Middle frontal gyrus (tissue), 1 donor: ENCODE results near the gene SHOX.
"Not testable (repeated sequence)": the region's sequence is repeated elsewhere in the genome, so short reads cannot be mapped to it uniquely, and the experiment has no call there.

Experiments
- DNase-seq: peaks from one replicate; pipeline ENCODE4 v3.0.0-alpha.2; 2015; ENCODE audit warnings: low spot score; ENCODE audit errors: extremely low spot score

Gene SHOX

GRCh38 chrX:630612-631496, at the start of gene SHOX:
TSS of gene SHOX (plus strand) at chrX:630791. CDS start at chrX:630898, 107 bp downstream.
- DNase-seq, result no peak

GRCh38 chrX:581066-581465, 49.5 kb upstream of the SHOX start:
- no peak for DNase-seq

- DNase-seq, result no peak
These were observed 48.8 kb upstream of the SHOX start for GRCh38 chrX:581720-582298.

DNA sequence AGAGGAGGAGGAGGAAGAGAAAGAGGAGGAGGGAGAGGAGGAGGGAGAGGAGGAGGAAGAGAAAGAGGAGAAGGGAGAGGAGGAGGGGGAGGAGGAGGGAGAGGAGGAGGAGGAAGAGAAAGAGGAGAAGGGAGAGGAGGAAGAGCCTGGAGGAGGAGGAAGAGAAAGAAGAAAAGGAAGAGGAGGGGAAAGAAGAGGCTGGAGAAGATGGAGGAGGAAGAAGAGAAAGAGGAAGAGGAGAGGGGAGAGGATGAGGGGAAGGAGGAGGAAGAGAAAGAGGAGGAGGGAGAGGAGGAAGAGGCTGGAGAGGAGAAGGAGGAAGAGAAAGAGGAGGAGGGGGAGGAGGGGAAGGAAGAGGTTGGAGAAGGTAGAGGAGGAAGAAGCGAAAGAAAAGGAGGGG, 46.0 kb upstream of the SHOX start:
- DNase-seq, result no peak

- no peak for DNase-seq
These were observed 45.3 kb upstream of the SHOX start for GRCh38 chrX:585115-585808.

GRCh38 chrX:586351-586750, 44.2 kb upstream of the SHOX start:
- no peak for DNase-seq

DNA sequence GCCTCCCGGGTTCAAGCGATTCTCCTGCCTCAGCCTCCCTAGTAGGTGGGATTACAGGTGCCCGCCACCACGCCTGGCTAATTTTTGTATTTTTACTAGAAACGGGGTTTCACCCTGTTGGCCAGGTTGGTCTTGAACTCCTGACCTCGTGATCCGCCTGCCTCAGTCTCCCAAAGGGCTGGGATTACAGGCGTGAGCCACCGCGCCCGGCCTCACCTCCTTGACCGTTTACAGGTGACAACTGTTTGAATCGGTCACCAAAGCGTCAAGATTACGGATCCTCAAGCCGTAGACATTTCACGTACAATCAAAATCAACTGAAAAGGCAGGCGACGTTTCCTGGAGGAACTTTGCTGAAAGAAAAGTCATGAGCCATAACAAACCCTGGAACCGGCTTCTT, 41.3 kb upstream of the SHOX start:
- DNase-seq, result not testable (repeated sequence)

DNA sequence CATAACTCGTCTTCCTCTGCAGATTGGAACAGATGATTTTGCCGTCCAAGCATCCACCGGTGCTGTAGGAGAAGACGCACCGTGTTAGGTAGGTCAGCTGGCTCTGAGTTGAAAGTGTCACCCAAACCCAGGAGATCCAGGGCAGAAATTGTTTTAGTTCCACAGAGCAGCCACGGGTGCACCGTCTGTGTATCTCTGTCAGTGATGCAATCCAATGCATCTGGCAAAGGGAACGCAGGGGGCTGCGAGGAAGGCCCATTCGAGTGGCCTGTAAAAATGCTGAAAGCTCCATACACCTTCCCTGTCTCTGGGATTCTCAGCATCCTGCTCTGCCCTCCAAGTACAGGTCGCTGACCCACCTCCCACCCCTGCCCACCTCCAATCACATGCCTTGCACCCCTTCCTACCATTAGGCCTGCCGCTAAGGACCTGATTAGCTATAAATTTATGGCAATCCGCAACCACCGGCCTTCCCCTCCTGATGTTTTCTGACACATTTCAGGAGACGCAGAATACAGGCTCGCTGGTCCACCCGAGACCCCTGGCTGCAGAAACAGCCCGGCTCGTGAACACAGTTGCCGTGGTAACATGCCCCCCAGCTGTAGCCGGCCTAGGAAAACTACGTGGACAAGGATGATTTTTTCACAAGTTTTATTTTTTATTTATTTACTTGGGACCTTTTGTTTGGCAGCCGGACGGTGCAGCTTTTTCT, 39.7 kb upstream of the SHOX start:
- no peak for DNase-seq

- no peak for DNase-seq
These were observed 30.5 kb upstream of the SHOX start for GRCh38 chrX:599837-600715.

DNA sequence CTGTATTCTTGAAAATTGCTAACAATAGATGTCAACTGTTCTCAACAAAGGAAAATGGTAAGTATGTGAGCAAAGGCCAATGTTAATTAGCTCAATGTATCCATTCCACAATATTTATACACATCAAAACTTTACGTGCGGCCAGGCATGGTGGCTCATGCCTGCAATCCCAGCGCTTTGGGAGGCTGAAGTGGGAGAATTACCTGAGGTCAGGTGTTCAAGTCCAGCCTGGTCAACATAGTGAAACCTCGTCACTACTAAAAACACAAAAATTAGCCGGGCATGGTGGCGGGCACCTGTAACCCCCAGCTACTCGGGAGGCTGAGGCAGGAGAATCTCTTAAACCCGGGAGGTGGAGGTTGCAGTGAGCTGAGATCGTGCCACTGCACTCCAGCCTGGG, 27.6 kb upstream of the SHOX start:
- DNase-seq, result not testable (repeated sequence)

GRCh38 chrX:604616-605015, 26.0 kb upstream of the SHOX start:
- not testable (repeated sequence) for DNase-seq

DNA sequence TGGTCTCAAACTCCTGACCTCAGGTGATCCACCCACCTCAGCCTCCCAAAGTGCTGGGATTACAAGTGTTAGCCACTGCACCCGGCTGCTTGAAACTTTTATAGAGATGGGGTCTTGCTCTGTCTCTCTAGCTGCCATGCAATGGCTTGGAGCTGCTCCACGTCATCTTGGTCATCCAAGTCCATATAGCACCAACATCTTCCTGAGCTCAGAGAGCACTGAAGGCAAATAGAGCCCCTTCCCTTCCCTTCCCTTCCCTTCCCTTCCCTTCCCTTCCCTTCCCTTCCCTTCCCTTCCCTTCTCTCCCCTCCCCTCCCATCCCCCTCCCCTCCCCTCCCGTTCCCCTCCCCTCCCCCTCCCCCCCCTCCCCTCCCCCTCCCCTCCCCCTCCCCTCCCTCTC, 22.5 kb upstream of the SHOX start:
- not testable (repeated sequence) for DNase-seq

- DNase-seq, result no peak
These were observed 16.5 kb upstream of the SHOX start for GRCh38 chrX:614136-614535.

DNA sequence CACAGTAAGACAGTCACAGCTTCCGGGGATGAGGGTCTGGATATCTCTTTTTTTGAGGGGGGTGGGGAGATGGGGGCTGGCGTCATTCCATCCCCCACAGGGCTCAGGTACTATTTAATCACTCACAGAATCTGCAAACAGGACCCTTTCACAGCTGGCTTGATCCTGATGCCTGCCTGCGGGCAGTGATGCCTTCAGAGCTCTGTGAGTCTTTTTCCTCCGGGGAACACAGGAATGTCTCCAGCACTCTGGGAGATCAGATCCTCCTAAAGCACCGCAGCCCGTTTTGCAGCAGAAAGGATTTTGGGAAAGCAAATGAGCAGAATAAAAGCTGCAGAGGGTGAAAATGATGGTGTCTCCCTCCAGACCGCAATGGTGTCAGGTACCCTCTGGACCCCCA, 13.2 kb upstream of the SHOX start:
- no peak for DNase-seq

- no peak for DNase-seq
These were observed 12.7 kb upstream of the SHOX start for GRCh38 chrX:617891-618290.

DNA sequence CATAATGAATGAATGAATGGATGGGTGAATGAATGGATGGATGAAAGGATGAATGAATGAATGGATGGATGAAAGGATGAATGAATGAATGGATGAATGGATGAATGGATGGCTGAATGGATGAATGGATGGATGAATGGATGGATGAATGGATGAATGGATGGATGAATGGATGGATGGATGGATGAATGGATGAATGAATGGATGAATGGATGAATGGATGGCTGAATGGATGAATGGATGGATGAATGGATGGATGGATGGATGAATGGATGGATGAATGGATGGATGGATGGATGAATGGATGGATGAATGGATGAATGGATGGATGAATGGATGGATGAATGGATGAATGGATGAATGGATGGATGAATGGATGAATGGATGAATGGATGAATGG, 12.3 kb upstream of the SHOX start:
- not testable (repeated sequence) for DNase-seq

GRCh38 chrX:618761-619450, 11.7 kb upstream of the SHOX start:
- no peak for DNase-seq

DNA sequence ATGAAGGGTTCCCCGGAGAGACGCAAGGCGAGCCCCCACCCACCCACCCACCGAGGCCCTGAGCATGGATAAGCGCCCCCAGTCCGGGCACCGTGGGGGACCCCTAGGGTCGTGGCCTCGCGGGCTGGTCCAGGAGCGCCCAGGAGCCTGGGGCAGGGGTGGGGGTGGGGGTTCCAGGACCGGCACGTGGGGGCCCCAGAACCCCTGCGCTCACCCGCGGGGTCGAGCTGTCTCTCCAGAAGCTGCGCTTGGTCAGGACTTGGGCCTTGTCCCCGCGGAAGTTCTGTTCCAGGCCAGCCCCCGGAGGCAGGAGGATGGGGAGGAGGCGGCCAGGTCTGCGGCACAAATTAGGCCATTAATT, 11.2 kb upstream of the SHOX start:
- no peak for DNase-seq

GRCh38 chrX:619812-620531, 10.6 kb upstream of the SHOX start:
- no peak for DNase-seq
